C4-2B (cell line): ENCODE data around the gene KLHL8.

ENCODE experiments used
- ZFX ChIP-seq: fragments of 450-650 bp; IDR thresholded peaks from 2 replicates; pipeline ENCODE4 v1.6.1; 2017
- TF ChIP-seq, protein P1 (sequence below): fragments of 450-650 bp; conservative IDR thresholded peaks from 2 replicates; pipeline ENCODE4 v1.5.1; 2017; ENCODE audit warnings: mild to moderate bottlenecking

DNA sequence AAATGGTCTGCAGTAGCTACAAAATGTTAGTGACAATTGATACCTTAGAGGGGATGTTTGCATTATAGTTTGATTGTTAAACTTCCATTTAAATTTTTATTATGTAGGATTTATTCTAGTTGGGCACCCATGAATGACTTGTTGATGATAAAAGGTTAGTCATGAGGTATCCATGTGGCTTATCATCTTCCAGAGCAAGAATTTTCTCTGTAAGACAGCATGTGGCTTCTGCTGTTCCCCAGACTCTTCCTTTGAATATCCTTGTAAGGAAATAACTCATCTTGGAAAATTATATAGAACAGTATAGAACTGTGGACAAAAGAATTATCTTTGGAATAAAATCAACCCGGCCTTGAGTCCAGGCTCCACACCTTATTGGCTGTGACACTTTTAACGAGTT, 40.1 kb upstream of the KLHL8 start:
- TF ChIP-seq, protein P1, sequence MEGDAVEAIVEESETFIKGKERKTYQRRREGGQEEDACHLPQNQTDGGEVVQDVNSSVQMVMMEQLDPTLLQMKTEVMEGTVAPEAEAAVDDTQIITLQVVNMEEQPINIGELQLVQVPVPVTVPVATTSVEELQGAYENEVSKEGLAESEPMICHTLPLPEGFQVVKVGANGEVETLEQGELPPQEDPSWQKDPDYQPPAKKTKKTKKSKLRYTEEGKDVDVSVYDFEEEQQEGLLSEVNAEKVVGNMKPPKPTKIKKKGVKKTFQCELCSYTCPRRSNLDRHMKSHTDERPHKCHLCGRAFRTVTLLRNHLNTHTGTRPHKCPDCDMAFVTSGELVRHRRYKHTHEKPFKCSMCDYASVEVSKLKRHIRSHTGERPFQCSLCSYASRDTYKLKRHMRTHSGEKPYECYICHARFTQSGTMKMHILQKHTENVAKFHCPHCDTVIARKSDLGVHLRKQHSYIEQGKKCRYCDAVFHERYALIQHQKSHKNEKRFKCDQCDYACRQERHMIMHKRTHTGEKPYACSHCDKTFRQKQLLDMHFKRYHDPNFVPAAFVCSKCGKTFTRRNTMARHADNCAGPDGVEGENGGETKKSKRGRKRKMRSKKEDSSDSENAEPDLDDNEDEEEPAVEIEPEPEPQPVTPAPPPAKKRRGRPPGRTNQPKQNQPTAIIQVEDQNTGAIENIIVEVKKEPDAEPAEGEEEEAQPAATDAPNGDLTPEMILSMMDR = no peak
- TF ChIP-seq ZFX = no peak
